ENCODE results near the gene CNNM4.

- no peak for TF ChIP-seq RAD21 (IDR thresholded peaks at IDR 0.05)
- TF ChIP-seq CTCF (IDR thresholded peaks at IDR 0.05; ENCODE audit: low read depth, low read length, missing input control): no peak
- TF ChIP-seq ZBTB33 (IDR thresholded peaks at IDR 0.05): no peak
- TF ChIP-seq REST (IDR thresholded peaks at IDR 0.05): no peak
- no peak for TF ChIP-seq JUND (IDR thresholded peaks at IDR 0.05)
- TF ChIP-seq SP1 (IDR thresholded peaks at IDR 0.05): no peak
- TF ChIP-seq MAX (IDR thresholded peaks at IDR 0.05): no peak
- no peak for TF ChIP-seq ATF3 (IDR thresholded peaks at IDR 0.05)
- no peak for TF ChIP-seq HNF4G (IDR thresholded peaks at IDR 0.05)
- TF ChIP-seq YY1 (IDR thresholded peaks at IDR 0.05): no peak
- no peak for TF ChIP-seq TAF1 (conservative IDR thresholded peaks at IDR 0.05)
- TF ChIP-seq GABPA (IDR thresholded peaks at IDR 0.05 in 1 of 2, conservative IDR thresholded peaks at IDR 0.05 in 1 of 2): no peak
- TF ChIP-seq FOXA2 (IDR thresholded peaks at IDR 0.05): no peak
Observed at GRCh38 chr2:96789245-96789617, 28.5 kb downstream of the CNNM4 start.
